GM08714 (cell line): Measurements from ENCODE around the gene S100A4.
"Not testable (repeated sequence)": the region's sequence is repeated elsewhere in the genome, so short reads cannot be mapped to it uniquely, and the experiment has no call there.

Experiments
- H3K4me3 ChIP-seq: fragments of 200-500 bp; sonication (Bioruptor generic); 2 replicates; pipeline ENCODE4 v1.5.1; 2014; ENCODE audit warnings: mild to moderate bottlenecking, low read length, inconsistent platforms
- ZNF274 ChIP-seq: IDR thresholded peaks from 2 replicates; pipeline ENCODE4 v1.6.1; 2012; ENCODE audit warnings: mild to moderate bottlenecking, low read depth, low read length

S100A4 gene

GRCh38 chr1:153545067-153546055, at the start of gene S100A4:
Gene S100A4 (minus strand): TSS chr1:153545806. CDS start chr1:153544794, 1,012 bp downstream.
- H3K4me3 ChIP-seq: no peak within 1 kb of the TSS; the same call in 1 of the 2 replicates
- TF ChIP-seq ZNF274: no peak

GRCh38 chr1:153592748-153593147, 47.1 kb upstream of the S100A4 start:
- TF ChIP-seq ZNF274: no peak
- no peak overlapping the region for H3K4me3 ChIP-seq

GRCh38 chr1:153588482-153588881, 42.9 kb upstream of the S100A4 start:
- TF ChIP-seq ZNF274: no peak
- H3K4me3 ChIP-seq: no peak overlapping the region

- H3K4me3 ChIP-seq: not testable (repeated sequence)
These were observed 42.4 kb upstream of the S100A4 start for GRCh38 chr1:153588033-153588432.

GRCh38 chr1:153587314-153587713, 41.7 kb upstream of the S100A4 start:
- H3K4me3 ChIP-seq: no peak overlapping the region
- TF ChIP-seq ZNF274: no peak

GRCh38 chr1:153586347-153586746, 40.7 kb upstream of the S100A4 start:
- TF ChIP-seq ZNF274: no peak
- no peak overlapping the region for H3K4me3 ChIP-seq

- no peak overlapping the region for H3K4me3 ChIP-seq
- no peak for TF ChIP-seq ZNF274
These were observed 39.4 kb upstream of the S100A4 start for GRCh38 chr1:153585006-153585405.

GRCh38 chr1:153583976-153584375, 38.4 kb upstream of the S100A4 start:
- no peak for TF ChIP-seq ZNF274
- H3K4me3 ChIP-seq: no peak overlapping the region

- not testable (repeated sequence) for H3K4me3 ChIP-seq
These were observed 37.9 kb upstream of the S100A4 start for GRCh38 chr1:153583514-153583913.

- not testable (repeated sequence) for H3K4me3 ChIP-seq
These were observed 37.2 kb upstream of the S100A4 start for GRCh38 chr1:153582836-153583235.

- TF ChIP-seq ZNF274: no peak
- H3K4me3 ChIP-seq: no peak overlapping the region
These were observed 33.3 kb upstream of the S100A4 start for GRCh38 chr1:153578936-153579335.

- H3K4me3 ChIP-seq: no peak overlapping the region
- TF ChIP-seq ZNF274: no peak
These were observed 32.9 kb upstream of the S100A4 start for GRCh38 chr1:153578490-153578889.

- H3K4me3 ChIP-seq: no peak overlapping the region
- no peak for TF ChIP-seq ZNF274
These were observed 32.0 kb upstream of the S100A4 start for GRCh38 chr1:153577624-153578051.

GRCh38 chr1:153577138-153577537, 31.5 kb upstream of the S100A4 start:
- H3K4me3 ChIP-seq: no peak overlapping the region
- no peak for TF ChIP-seq ZNF274

GRCh38 chr1:153575497-153575896, 29.9 kb upstream of the S100A4 start:
- H3K4me3 ChIP-seq: not testable (repeated sequence)

GRCh38 chr1:153575081-153575491, 29.5 kb upstream of the S100A4 start:
- not testable (repeated sequence) for H3K4me3 ChIP-seq
